ENCODE results near the gene CRAMP1.
"Not testable (repeated sequence)": the region's sequence is repeated elsewhere in the genome, so short reads cannot be mapped to it uniquely, and the experiment has no call there.

The CRAMP1 gene

GRCh38 chr16:1688807-1689560 lies 76.8 kb downstream of the CRAMP1 start:
- no peak for DNase-seq

- DNase-seq = no peak
Measured at GRCh38 chr16:1689853-1690252, 77.7 kb downstream of the CRAMP1 start.

GRCh38 chr16:1690810-1691209 lies 78.7 kb downstream of the CRAMP1 start:
- DNase-seq = no peak

- peak; percentile 63 for DNase-seq
Measured at GRCh38 chr16:1691276-1691675, 79.1 kb downstream of the CRAMP1 start.

- peak; percentile 76 for DNase-seq
Measured at GRCh38 chr16:1691956-1692355, 79.8 kb downstream of the CRAMP1 start.

GRCh38 chr16:1696863-1697262 lies 84.7 kb downstream of the CRAMP1 start:
- peak; percentile 25 for DNase-seq

GRCh38 chr16:1698680-1699079 lies 86.5 kb downstream of the CRAMP1 start:
- DNase-seq = no peak

GRCh38 chr16:1700246-1700645 lies 88.1 kb downstream of the CRAMP1 start:
- DNase-seq = no peak

GRCh38 chr16:1701216-1701878 lies 89.2 kb downstream of the CRAMP1 start:
- DNase-seq = no peak

GRCh38 chr16:1705324-1705687 lies 93.1 kb downstream of the CRAMP1 start:
- DNase-seq = not testable (repeated sequence)

GRCh38 chr16:1705688-1706385 lies 93.7 kb downstream of the CRAMP1 start, which contains the start of gene MAPK8IP3:
Gene MAPK8IP3 (plus strand): TSS chr16:1706195. CDS start chr16:1706340, 145 bp downstream.
- DNase-seq = peak; percentile 87

GRCh38 chr16:1706386-1707192 lies 94.4 kb downstream of the CRAMP1 start:
- peak; percentile 18 for DNase-seq

- peak; percentile 12 for DNase-seq
Measured at GRCh38 chr16:1707193-1707790, 95.1 kb downstream of the CRAMP1 start.

GRCh38 chr16:1708083-1708767 lies 96.1 kb downstream of the CRAMP1 start:
- DNase-seq = no peak

GRCh38 chr16:1708768-1709180 lies 96.6 kb downstream of the CRAMP1 start:
- DNase-seq = no peak

- DNase-seq = no peak
Measured at GRCh38 chr16:1709356-1709755, 97.2 kb downstream of the CRAMP1 start.

- no peak for DNase-seq
Measured at GRCh38 chr16:1710811-1711507, 98.8 kb downstream of the CRAMP1 start.

GRCh38 chr16:1712791-1713261 lies 100.7 kb downstream of the CRAMP1 start:
- DNase-seq = peak; percentile 7

GRCh38 chr16:1713331-1713730 lies 101.2 kb downstream of the CRAMP1 start:
- DNase-seq = no peak

GRCh38 chr16:1713933-1714332 lies 101.8 kb downstream of the CRAMP1 start:
- DNase-seq = no peak

GRCh38 chr16:1715220-1715619 lies 103.1 kb downstream of the CRAMP1 start:
- no peak for DNase-seq
